ENCODE measurements around the gene DMXL2.

GRCh38 chr15:51496246-51496645 lies 126.3 kb downstream of the DMXL2 start:
- TF ChIP-seq ZNF792 (tag by site-specific recombination; IDR thresholded peaks at IDR 0.05) (no peak), ZNF132 (tag by site-specific recombination; IDR thresholded peaks at IDR 0.05; ENCODE audit: borderline replicate concordance) (no peak), CTCF (tag by site-specific recombination; IDR thresholded peaks at IDR 0.05) (no peak), ZNF670 (tag by site-specific recombination; IDR thresholded peaks at IDR 0.05; ENCODE audit: low read depth) (no peak), KLF10 (tag by site-specific recombination; IDR thresholded peaks at IDR 0.05) (no peak)
